NCI-H1436 (cell line): ENCODE data around the gene TNC.
A peak's percentile ranks its signal among the peaks of the same experiment; 100 is the strongest.
"Not testable (repeated sequence)": the region's sequence is repeated elsewhere in the genome, so short reads cannot be mapped to it uniquely, and the experiment has no call there.

ENCODE experiments used
- DNase-seq: peaks from one replicate; lab custom pipeline; 2025; lab: John Stamatoyannopoulos, UW

Gene TNC

DNA sequence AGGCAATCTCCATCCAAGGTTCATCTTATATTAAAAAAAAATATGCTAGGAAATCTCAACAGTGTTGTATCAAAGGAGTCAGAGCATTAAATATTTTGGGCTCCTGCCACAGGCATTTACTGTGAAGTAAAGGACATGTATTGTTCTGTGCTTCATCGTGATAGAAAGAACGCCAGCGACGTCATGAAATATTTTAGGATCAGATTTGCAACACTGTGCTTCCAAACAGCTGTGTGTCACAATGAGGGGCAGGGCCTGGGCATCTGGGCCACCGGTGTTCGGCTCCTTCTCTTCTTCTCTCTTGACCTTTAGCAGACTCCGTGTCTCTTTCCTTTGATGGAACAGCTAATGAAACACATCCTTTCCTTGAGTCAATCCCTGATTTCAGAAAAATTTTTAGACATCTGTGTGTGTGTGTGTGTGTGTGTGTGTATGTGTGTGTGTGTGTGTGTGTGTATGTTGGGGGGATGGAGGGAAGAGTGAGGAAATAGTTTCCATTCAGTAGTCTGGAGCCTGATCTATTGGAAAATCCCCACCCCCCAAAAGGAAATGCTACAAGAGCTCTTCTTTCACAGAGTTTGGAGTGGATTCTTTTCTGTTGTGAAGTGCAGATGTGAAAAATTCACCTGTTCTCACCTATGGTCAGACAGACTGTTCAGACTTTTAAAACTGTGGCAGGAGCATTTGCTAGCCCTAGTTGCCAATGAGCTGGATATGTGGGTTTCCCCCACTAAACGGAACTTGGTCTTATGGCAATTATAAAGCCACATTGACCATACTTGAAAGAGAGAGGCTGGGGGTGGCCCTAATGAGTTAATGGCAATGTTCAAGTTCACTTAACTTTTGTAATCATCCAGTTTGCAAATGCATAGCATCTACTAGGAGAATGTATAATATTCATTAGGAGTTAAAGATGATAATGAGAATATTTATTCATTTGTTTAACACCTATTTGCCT, 18.1 kb upstream of the TNC start:
- no peak for DNase-seq

DNA sequence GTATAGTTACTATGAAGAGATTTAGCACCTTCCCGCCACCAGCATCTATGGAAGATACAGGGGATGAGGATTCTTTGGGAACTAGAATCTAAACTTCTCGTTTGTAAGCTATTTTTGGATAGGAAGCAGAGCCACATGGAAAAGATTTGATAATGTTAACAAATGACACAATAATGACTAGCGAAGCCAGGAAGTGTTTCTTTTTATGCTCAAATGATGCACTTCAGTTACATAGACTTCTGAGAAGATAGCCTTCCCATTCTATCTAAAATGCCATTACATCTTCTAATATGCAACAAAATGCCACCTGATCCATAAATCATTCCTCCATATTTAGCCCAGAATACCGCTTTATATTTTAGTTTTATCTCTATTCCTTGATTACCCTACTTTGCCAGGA, 17.0 kb upstream of the TNC start:
- no peak for DNase-seq

DNA sequence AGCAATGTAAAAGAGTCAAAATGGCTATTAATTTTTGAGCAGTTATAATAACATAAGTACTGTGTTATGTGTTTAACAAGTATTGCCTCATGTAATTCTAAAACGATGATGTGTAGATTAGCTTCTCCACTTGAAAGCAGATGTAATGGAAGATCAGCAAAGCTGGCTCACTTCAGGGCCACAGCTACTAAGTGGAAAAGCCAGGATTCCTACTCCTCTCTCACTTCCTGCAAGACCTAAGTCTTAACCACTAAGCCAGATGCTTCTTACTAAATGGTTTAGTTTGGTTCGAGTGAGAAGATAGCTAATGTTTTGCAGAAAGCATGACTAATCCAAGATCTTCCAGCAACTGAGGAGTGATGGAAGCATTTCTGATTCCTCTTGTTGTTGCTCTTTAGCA, 15.7 kb upstream of the TNC start:
- DNase-seq: no peak

- DNase-seq: no peak
Measured at GRCh38 chr9:115132648-115133047, 14.7 kb upstream of the TNC start.

GRCh38 chr9:115130176-115130575, 12.2 kb upstream of the TNC start:
- DNase-seq: no peak

DNA sequence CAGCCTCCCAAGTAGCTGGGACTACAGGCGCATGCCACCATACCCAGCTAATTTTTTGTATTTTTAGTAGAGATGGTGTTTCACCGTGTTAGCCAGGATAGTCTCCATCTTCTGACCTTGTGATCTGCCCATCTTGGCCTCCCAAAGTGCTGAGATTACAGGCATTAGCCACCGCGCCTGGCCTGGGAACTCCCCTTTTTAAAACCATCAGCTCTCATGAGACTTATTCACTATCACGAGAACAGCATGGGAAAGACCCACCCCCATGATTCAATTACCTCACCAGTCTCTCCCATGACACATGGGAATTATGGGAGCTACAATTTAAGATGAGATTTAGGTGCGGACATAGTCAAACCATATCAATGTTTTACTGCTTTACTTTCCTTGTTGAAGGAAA, 10.8 kb upstream of the TNC start:
- not testable (repeated sequence) for DNase-seq

GRCh38 chr9:115127191-115127817, 9.3 kb upstream of the TNC start:
- DNase-seq: no peak

DNA sequence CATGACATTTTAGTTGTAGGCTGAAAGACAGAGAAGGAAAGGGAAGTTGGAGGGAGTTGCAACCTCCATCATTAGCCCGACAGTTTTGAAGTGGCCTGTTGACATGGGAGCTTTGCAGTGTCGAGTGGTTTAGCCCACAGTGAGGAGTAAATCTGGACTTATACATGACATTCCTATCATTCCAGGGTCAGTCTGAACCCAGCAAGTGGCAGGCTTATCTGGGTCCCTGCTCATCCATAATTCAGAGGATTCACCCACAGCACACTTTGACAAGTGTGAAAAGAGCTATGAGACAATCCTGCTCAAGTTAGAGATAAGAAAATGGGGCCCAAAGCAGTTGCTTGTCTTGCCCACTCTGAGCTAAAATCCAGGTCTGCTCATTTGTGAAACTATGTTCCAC, 8.4 kb upstream of the TNC start:
- DNase-seq: no peak

DNA sequence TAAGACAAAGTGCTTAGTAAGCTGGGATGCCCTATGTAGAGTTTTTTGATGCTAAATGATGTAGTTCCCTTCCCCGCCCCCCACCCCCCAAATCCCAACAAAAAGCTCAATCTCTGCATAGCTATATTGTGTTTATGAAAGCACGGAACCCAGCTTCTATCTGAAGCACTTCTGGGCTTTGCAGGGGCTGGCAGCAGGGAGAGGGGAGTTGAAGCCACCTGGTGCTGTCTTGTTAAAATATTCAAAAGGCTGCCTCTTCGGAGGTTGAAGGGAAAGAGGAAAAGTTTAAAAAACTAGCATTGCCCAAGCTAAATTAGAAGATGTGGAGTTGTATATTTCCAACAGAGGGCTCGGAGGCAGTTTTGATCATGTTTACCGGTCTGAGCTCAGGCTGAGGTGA, 5.0 kb upstream of the TNC start:
- no peak for DNase-seq

GRCh38 chr9:115121181-115121580, 3.2 kb upstream of the TNC start:
- no peak for DNase-seq

- DNase-seq: peak; percentile 24
Measured at GRCh38 chr9:115118879-115119218, 892 bp upstream of the TNC start.

- no peak for DNase-seq
Measured at GRCh38 chr9:115116421-115117284, 1.3 kb downstream of the TNC start.

DNA sequence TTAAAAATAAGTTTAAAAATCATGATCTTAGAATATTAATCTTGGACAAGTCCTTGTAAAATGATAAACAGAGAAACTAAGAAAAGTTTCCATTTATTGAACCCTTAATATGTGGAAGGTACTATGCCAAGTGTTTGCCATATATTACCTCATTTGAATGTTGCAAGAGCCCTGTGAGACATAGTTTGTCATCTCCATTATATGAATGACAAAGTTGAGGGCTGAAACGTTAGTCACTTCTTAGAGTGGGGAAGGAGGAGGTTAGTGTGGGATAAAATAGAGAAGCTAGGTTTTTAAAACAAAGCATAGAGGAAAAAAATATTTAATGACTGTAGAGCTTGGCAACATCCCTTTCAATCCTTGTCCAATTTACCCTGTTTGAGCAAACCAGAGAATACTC, 2.0 kb downstream of the TNC start:
- no peak for DNase-seq

- no peak for DNase-seq
Measured at GRCh38 chr9:115115117-115115880, 2.7 kb downstream of the TNC start.

GRCh38 chr9:115114546-115114945, 3.4 kb downstream of the TNC start:
- DNase-seq: no peak

DNA sequence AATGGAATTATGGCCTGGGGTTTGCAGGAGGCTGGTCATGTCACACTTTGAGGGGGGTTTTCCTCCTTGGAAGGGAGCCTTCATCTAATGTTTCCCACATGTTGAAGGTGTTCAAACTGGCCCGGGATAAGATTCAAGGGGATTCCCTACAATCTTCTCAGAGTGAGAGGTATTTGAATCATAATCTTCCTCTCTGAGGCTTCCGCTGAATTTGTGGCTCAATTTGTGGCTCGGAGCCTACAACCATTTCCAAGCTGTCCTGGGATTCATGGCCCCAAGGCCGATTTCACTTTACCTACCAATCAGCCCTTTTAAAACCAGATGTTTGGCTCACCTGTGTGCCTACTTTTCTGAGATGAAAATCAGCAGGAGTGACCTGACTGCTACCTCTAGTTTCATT, 3.9 kb downstream of the TNC start:
- no peak for DNase-seq

DNA sequence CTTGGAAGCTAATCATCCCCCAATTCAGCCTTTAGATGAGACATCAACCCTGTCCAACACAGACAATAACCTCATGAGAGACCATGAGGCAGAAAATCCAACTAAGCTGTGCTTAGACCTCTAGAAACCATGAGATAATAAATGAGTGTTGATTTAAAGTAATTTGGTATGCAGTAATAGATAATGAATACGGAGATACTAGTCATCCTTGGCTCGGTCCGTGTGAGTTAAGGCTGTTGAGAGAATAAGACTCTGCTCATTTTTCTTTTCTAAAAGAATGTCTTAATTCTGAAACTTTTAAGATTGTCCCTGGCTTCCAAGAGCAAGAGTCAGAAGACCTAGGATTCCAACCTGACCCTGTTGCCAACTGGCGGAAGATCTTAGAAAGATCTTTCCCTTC, 6.1 kb downstream of the TNC start:
- DNase-seq: no peak

DNA sequence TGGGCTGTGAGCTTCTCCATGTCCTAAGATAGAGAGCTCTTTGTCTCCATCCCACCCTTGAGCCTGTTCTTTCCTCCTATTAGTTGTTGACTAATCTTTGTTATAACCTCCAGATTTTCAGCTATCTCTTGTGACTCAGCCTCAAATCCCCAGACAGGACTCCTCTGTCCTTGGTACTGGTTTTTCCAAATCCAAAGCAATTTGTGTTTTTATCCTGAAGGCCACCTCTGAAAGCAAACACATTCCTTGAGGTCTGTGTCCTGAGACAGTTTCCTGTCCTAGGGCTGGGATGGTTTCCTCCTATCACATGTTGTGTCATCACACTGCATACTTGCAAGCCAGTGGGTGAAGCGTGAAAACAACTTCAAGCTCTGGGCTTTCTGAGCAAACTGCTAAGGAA, 8.5 kb downstream of the TNC start:
- no peak for DNase-seq

DNA sequence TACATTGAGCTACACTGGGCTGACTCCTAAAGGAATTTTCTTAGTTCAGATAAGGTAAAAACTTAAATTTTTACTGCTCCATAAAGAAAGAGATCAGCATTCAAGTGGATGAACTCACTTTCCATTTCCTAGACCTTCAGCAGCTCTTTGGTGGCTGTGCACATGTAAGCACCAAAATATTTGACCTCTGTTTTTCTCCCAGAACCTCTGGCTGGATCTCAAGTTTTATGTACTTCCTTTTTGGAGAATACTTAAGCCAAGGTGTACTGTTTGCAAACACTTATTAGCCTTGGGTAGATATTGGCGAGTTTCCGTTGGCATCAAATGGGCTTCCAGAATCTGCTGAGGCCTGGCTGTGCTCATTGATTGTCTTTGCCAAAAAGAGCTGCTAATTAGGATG, 10.3 kb downstream of the TNC start:
- no peak for DNase-seq

- no peak for DNase-seq
Measured at GRCh38 chr9:115106642-115107041, 11.3 kb downstream of the TNC start.

DNA sequence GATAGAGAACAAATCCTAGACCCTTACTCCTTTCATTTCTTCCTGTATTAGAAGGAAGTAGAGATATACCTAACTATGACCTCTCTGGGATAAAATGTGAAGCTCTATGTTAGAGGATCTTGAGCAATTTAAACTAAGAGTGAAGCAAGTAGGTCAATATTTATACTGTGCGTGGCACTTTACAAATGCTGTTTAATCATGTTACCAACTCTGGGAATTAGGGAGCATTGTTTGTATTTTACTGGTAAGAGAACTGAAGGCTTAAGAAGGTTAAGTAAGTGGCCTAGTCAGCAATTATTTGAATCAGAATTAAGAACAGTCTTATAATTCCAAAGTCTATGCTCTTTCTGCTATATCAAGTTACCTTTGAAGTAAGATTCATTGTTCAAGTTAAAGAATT, 12.0 kb downstream of the TNC start:
- DNase-seq: no peak

- DNase-seq: no peak
Measured at GRCh38 chr9:115104908-115105307, 13.0 kb downstream of the TNC start.
